ENCODE data around the gene SPTLC2.
"Not testable (repeated sequence)": the region's sequence is repeated elsewhere in the genome, so short reads cannot be mapped to it uniquely, and the experiment has no call there.

DNA sequence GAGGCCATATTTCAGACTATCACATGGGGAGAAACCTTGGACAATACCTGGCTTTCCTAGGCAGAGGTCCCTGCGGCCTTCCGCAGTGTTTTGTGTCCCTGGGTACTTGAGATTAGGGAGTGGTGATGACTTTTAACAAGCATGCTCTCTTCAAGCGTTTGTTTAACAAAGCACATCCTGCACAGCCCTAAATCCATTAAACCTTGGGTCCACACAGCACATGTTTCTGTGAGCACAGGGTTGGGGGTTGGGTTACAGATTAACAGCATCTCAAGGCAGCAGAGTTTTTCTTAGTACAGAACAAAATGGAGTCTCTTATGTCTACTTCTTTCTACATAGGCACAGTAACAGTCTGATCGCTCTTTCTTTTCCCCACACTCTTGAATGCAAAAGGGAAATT is 19.4 kb upstream of the SPTLC2 start:
- TF ChIP-seq, protein P1, sequence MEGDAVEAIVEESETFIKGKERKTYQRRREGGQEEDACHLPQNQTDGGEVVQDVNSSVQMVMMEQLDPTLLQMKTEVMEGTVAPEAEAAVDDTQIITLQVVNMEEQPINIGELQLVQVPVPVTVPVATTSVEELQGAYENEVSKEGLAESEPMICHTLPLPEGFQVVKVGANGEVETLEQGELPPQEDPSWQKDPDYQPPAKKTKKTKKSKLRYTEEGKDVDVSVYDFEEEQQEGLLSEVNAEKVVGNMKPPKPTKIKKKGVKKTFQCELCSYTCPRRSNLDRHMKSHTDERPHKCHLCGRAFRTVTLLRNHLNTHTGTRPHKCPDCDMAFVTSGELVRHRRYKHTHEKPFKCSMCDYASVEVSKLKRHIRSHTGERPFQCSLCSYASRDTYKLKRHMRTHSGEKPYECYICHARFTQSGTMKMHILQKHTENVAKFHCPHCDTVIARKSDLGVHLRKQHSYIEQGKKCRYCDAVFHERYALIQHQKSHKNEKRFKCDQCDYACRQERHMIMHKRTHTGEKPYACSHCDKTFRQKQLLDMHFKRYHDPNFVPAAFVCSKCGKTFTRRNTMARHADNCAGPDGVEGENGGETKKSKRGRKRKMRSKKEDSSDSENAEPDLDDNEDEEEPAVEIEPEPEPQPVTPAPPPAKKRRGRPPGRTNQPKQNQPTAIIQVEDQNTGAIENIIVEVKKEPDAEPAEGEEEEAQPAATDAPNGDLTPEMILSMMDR (conservative IDR thresholded peaks at IDR 0.05 in 1 of 2, IDR thresholded peaks at IDR 0.05 in 1 of 2; ENCODE audit: low read depth in 1 of 2, low read length in 2 of 2), result not testable (repeated sequence)
- TF ChIP-seq EZH2 (IDR thresholded peaks at IDR 0.05; ENCODE audit: low read length, missing control alignments), result not testable (repeated sequence)

Data from fibroblast of lung (primary cell).